NCI-H146 treated with DMSO at 0.1 percent for 48 hours (cell line): ENCODE data around the gene MPND.
A peak's percentile ranks its signal among the peaks of the same experiment; 100 is the strongest.
"Not testable (repeated sequence)": the region's sequence is repeated elsewhere in the genome, so short reads cannot be mapped to it uniquely, and the experiment has no call there.

Experiments
- DNase-seq: peaks from one replicate; lab custom pipeline; 2025; ENCODE audit not compliant: unreplicated experiment; lab: John Stamatoyannopoulos, UW

The MPND gene

GRCh38 chr19:4319067-4319718 is 24.2 kb upstream of the MPND start:
- DNase-seq, result no peak

GRCh38 chr19:4320419-4320818 is 22.9 kb upstream of the MPND start:
- no peak for DNase-seq

GRCh38 chr19:4322942-4323665 is 20.3 kb upstream of the MPND start:
- DNase-seq, result no peak

GRCh38 chr19:4323692-4324091 is 19.7 kb upstream of the MPND start:
- no peak for DNase-seq

GRCh38 chr19:4324228-4324627 is 19.1 kb upstream of the MPND start:
- DNase-seq, result no peak

GRCh38 chr19:4326215-4326836 is 17.0 kb upstream of the MPND start:
- no peak for DNase-seq

GRCh38 chr19:4326837-4327251 is 16.5 kb upstream of the MPND start:
- DNase-seq, result no peak

GRCh38 chr19:4327252-4327876 is 16.0 kb upstream of the MPND start:
- no peak for DNase-seq

- no peak for DNase-seq
Observed at GRCh38 chr19:4327877-4328242, 15.5 kb upstream of the MPND start.

GRCh38 chr19:4328243-4328990 is 14.9 kb upstream of the MPND start:
- no peak for DNase-seq

GRCh38 chr19:4328991-4329681 is 14.2 kb upstream of the MPND start:
- not testable (repeated sequence) for DNase-seq

GRCh38 chr19:4329858-4330257 is 13.5 kb upstream of the MPND start:
- DNase-seq, result no peak

- no peak for DNase-seq
Observed at GRCh38 chr19:4334929-4335570, 8.3 kb upstream of the MPND start.

- no peak for DNase-seq
Observed at GRCh38 chr19:4337906-4338440, 5.4 kb upstream of the MPND start.

GRCh38 chr19:4338441-4339355 is 4.7 kb upstream of the MPND start, which contains the start of gene STAP2:
TSS of gene STAP2 (minus strand) at chr19:4338827. CDS start at chr19:4338753, 74 bp downstream.
- no peak for DNase-seq

GRCh38 chr19:4342314-4342614 is 1.1 kb upstream of the MPND start:
- DNase-seq, result no peak

- peak; percentile 97 for DNase-seq
Observed at GRCh38 chr19:4342615-4343369, 570 bp upstream of the MPND start.

- no peak for DNase-seq
Observed at GRCh38 chr19:4345342-4346019, 2.1 kb downstream of the MPND start.
